Coronary artery (tissue), 2 donors: Measurements from ENCODE around the gene ASB1.
A peak's percentile ranks its signal among the peaks of the same experiment; 100 is the strongest.

Experiments used
- DNase-seq: peaks from one replicate; pipeline ENCODE4 v3.0.0-alpha.2; 2017; ENCODE audit warnings: low spot score
- H3K27ac ChIP-seq, 2 donors: fragments of 200-600 bp; sonication (generic); one replicate each; pipeline ENCODE4 v1.5.1; 2016 to 2019
- H3K4me3 ChIP-seq: fragments of 200-600 bp; sonication (generic); 2 replicates; pipeline ENCODE4 v1.5.1; 2016; ENCODE audit warnings: mild to moderate bottlenecking, moderate library complexity
- TF ChIP-seq, protein P1 (sequence below): fragments of 200-600 bp; sonication (generic); IDR thresholded peaks from one replicate; pipeline ENCODE4 v1.5.1; 2019; ENCODE audit warnings: antibody characterized with exemption

The ASB1 gene

DNA sequence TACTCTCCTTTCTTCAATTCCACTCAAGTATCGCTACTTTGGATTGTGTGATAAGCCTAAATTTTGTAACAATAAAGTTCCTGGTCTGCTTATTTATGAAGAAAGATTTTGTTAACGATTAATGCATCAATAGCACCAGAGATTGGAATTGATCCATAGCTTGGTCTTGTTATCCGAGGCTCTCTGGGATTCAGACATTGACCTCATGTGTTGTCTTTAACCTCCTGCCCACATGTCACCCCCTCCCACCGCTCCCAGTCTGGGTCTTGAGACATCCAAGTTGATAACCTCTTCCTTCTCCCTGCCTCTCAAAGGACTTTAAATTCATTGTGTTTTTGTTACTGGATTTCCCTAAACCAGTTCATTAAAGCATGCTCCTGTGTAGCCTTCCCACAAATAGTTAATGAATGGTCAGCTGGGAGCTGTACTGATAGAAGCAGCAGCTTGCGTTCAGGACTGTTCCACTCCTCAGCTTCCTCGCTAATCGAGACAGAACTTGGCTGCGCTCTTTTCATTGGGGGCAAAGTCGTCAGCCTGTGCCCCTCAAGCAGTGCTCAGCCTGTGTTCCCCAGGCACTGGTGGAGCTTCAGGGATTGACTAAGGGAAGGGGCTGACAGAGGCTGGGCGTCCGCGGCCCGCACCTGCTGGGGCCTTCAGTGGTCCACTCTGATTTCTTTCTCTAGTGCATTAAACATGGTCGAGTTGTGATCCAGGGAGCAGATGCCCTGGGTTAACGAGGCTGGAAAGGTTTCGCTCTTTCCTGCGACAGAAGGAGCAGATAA lies 18.9 kb downstream of the ASB1 start:
- DNase-seq, result peak; percentile 45
- H3K4me3 ChIP-seq, result no peak overlapping the region
- TF ChIP-seq, protein P1, sequence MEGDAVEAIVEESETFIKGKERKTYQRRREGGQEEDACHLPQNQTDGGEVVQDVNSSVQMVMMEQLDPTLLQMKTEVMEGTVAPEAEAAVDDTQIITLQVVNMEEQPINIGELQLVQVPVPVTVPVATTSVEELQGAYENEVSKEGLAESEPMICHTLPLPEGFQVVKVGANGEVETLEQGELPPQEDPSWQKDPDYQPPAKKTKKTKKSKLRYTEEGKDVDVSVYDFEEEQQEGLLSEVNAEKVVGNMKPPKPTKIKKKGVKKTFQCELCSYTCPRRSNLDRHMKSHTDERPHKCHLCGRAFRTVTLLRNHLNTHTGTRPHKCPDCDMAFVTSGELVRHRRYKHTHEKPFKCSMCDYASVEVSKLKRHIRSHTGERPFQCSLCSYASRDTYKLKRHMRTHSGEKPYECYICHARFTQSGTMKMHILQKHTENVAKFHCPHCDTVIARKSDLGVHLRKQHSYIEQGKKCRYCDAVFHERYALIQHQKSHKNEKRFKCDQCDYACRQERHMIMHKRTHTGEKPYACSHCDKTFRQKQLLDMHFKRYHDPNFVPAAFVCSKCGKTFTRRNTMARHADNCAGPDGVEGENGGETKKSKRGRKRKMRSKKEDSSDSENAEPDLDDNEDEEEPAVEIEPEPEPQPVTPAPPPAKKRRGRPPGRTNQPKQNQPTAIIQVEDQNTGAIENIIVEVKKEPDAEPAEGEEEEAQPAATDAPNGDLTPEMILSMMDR, result no peak
- no peak overlapping the region for H3K27ac ChIP-seq

DNA sequence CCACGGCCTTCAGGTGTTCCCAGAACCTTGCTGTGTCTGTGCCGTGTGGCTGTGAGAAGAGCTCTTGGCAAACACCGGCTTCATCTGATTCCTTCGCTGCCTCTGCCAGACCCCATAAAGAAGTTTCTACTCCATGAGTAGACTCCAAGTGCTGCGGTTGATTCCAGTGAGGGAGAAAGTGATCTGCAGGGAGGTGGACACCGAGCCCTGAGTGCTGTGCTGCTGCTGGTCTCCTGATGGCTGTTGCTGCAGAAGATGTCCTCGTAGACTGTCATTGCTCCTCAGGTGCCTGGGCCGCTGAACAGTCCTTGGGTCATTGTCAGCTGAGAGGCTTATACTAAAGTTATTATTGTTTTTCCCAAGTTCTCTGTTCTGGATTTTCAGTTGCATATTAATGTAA lies 19.6 kb downstream of the ASB1 start:
- TF ChIP-seq, protein P1, result no peak
- H3K4me3 ChIP-seq, result no peak overlapping the region
- DNase-seq, result peak; percentile 11
- H3K27ac ChIP-seq, result no peak overlapping the region

DNA sequence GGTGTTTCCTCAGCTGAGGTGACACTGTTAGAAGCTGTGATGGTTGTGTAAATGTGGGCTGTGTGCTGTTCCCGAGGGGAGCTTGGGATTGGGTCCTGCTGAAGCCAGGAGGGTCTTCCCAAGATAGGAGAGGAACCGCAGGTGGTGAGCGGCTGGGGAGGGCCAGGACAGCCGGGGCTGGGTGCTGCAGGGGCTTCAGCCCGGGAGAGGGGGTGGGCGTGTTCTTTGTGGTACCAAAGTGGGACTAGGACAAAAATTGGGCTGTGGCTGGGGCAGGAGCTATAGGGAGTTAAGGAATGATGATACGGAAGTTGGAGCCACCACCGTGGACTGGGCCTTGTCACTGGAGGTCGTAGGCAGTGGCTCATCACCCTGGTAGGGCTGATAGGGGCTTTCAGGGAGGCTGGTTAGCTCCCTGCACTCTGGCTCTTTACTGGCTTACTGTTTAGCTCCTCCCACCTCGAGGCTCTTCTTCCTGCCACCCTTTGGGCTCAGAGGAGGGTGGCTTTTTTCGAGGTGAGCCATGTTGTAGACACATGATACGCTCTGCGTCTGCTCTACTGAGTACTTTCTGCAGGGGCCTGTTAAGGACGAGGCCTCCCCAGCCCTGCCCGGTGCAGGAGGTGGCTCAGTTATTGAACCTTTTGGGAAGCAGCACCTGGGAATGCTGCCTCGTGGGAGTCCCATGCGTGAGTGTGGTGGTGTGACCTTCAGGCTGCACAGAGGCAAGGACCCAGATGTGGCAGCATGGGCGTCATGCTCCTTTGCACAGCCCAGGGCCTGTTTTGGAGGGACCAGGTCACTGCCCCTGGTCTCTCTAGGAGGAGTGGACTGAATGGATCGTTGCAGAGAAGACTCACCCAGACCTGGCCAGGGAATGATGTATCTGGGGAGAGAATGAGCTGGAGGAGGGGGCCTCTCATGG lies 21.6 kb downstream of the ASB1 start:
- TF ChIP-seq, protein P1, result no peak
- Histone ChIP-seq H3K4me3 (no peak overlapping the region), H3K27ac (no peak overlapping the region)
- peak; percentile 60 for DNase-seq

DNA sequence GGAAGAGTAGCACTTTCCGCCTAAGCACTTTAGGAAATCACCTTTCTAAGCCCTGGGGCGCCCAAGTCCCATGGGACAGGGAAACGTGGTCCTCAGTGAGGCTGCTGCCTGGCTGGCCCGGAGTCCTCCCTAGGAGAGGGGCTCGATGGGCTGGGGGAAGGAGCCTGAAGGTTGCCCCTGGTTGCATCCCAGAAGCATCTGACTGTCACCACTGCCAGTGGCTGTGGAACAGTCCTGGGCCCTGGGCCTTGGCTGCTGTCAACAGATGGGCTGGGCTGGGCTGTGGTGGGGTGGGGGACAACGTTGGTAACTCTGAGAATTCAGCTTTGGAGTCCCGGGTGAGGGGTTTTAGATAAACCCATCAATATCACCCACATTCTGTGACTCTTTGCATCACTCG lies 22.5 kb downstream of the ASB1 start:
- DNase-seq, result peak; percentile 63
- TF ChIP-seq, protein P1, result no peak
- no peak overlapping the region for H3K27ac ChIP-seq

DNA sequence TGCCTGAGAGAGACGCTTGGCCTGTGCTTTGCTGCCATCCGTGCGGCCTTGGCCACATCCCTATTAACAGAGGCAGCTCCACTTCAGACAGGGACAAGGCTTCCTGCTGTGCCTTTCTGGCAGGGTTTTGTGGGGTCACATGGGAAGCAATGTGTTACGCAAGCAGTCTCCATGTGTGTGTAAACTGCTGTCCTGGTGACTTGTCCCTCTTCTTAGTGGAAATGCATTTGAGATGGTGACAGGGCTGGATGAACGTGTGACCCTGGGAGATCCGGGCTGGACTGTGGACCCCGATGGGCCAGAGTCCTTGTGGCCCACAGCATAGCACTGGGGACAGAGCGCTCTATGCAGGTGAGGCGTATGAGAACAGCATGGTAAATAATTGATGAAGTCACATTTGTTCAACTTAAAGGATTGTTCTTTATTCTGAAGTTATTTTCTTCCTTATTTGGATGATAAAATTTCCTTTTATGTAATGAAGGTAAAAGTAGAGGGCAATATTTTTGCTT lies 23.2 kb downstream of the ASB1 start:
- peak; percentile 41 for DNase-seq
- TF ChIP-seq, protein P1, result no peak
- Histone ChIP-seq H3K27ac (no peak overlapping the region), H3K4me3 (no peak overlapping the region)

More for the DNA sequence above, 22.5 kb downstream of the ASB1 start:
- H3K4me3 ChIP-seq, result no peak overlapping the region

DNA sequence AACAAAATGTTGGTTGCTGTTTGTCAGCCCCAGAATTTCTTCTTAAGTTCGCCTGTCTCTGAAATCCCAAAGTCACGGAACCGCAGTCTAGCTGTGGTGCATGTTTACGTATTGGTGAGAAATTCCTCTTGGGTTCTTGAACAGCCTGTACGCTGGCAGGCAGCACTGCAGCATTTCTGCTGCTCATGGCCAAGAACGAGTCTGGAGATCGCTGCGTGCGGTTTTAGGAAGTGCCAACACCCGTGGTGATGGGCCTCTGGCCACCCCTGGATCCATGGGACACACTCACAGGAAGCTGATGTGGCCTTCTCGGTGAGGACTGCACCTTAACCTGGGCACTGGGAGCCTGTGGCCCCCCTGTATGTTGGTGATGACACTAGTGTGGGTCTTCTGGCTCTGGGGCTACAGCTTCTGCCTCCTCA lies 23.7 kb downstream of the ASB1 start:
- Histone ChIP-seq H3K4me3 (no peak overlapping the region), H3K27ac (no peak overlapping the region)
- DNase-seq, result peak; percentile 53
- TF ChIP-seq, protein P1, result no peak
